Liver (tissue), 3 donors: ENCODE measurements around the gene CDH13.

Experiments
- EGR1 ChIP-seq, 2 donors: IDR thresholded peaks; 2 replicates each; pipeline ENCODE4 v1.6.1; 2016 to 2018; ENCODE audit warnings: antibody characterized with exemption in 2 of 2, low read depth in 2 of 2
- FOXA1 ChIP-seq: IDR thresholded peaks from 2 replicates; pipeline ENCODE4 v1.6.1; 2016; ENCODE audit warnings: antibody characterized with exemption
- JUND ChIP-seq, 2 donors: IDR thresholded peaks; 2 replicates each; pipeline ENCODE4 v1.6.1; 2016; ENCODE audit warnings: antibody characterized with exemption in 2 of 2
- YY1 ChIP-seq: IDR thresholded peaks from 2 replicates; pipeline ENCODE4 v1.6.1; 2016; ENCODE audit warnings: antibody characterized with exemption, mild to moderate bottlenecking
- TF ChIP-seq, protein P1 (sequence below): IDR thresholded peaks from 2 replicates; pipeline ENCODE4 v1.6.1; 2016; ENCODE audit warnings: antibody characterized with exemption
- TF ChIP-seq, protein P2 (sequence below): fragments of 150-350 bp; IDR thresholded peaks from 2 replicates; pipeline ENCODE4 v1.5.1; 2017; ENCODE audit warnings: improper control_type of control experiment, low read depth, low read length; ENCODE audit not compliant: missing input control
- donor health status: healthy.
- donor health status: healthy.

- TF ChIP-seq, protein P1, sequence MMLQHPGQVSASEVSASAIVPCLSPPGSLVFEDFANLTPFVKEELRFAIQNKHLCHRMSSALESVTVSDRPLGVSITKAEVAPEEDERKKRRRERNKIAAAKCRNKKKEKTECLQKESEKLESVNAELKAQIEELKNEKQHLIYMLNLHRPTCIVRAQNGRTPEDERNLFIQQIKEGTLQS = no peak
- TF ChIP-seq, protein P2, sequence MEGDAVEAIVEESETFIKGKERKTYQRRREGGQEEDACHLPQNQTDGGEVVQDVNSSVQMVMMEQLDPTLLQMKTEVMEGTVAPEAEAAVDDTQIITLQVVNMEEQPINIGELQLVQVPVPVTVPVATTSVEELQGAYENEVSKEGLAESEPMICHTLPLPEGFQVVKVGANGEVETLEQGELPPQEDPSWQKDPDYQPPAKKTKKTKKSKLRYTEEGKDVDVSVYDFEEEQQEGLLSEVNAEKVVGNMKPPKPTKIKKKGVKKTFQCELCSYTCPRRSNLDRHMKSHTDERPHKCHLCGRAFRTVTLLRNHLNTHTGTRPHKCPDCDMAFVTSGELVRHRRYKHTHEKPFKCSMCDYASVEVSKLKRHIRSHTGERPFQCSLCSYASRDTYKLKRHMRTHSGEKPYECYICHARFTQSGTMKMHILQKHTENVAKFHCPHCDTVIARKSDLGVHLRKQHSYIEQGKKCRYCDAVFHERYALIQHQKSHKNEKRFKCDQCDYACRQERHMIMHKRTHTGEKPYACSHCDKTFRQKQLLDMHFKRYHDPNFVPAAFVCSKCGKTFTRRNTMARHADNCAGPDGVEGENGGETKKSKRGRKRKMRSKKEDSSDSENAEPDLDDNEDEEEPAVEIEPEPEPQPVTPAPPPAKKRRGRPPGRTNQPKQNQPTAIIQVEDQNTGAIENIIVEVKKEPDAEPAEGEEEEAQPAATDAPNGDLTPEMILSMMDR = no peak
- no peak for TF ChIP-seq EGR1 (IDR thresholded peaks at IDR 0.05; ENCODE audit: low read depth in 2 of 2)
- no peak for TF ChIP-seq FOXA1
- no peak for TF ChIP-seq YY1
- TF ChIP-seq JUND (IDR thresholded peaks at IDR 0.05) = no peak
These were observed 207.5 kb downstream of the CDH13 start for GRCh38 chr16:82834151-82834815.
